ENCODE data around the gene S100A16. TPM values are rescaled to one million over a fixed set of nuclear protein-coding genes. Genes with fewer than 3 reads are reported as not detected.

Gene S100A16
- total and polyA plus RNA-seq, 9 of the 15 experiments (the other 6 are each of a cell fraction or from before 2014, with no cell fraction given), result 1.6 to 6.9 (median 4.3) TPM

GRCh38 chr1:153633754-153634665 is 21.1 kb upstream of the S100A16 start, which contains the start of gene CHTOP (continued):
- TF ChIP-seq ZNF639 (CRISPR knock-in tag; conservative IDR thresholded peaks at IDR 0.05 in 1 of 2, IDR thresholded peaks at IDR 0.05 in 1 of 2) (peak in 1 of 2 experiments; percentile 94; a peak in 2 of 4 replicates), SP1 (CRISPR knock-in tag; IDR thresholded peaks at IDR 0.05) (peak; percentile 97), ATF3 (IDR thresholded peaks at IDR 0.05) (peak; percentile 54; the same call in 1 of the 2 replicates), ATF3 (CRISPR knock-in tag; conservative IDR thresholded peaks at IDR 0.05) (peak; percentile 85), ZNF239 (CRISPR knock-in tag; IDR thresholded peaks at IDR 0.05) (no peak), ZNF174 (CRISPR knock-in tag; IDR thresholded peaks at IDR 0.05) (no peak), FOXP1 (CRISPR knock-in tag; IDR thresholded peaks at IDR 0.05) (0 out of 2 replicates have a peak, but pooled peaks have one; percentile 45), THRB (CRISPR knock-in tag; conservative IDR thresholded peaks at IDR 0.05) (0 out of 2 replicates have a peak, but pooled peaks have one; percentile 21), ZNF445 (CRISPR knock-in tag; IDR thresholded peaks at IDR 0.05; ENCODE audit: low read depth) (no peak), ZNF384 (IDR thresholded peaks at IDR 0.05; ENCODE audit: low read depth, low read length) (no peak), BCL6 (CRISPR knock-in tag; IDR thresholded peaks at IDR 0.05) (no peak), ZFP36 (IDR thresholded peaks at IDR 0.05; ENCODE audit: low read depth, low read length, partially characterized antibody) (peak; percentile 17), LEF1 (IDR thresholded peaks at IDR 0.05) (no peak; the same call in none of the 2 replicates), ZNF830 (CRISPR knock-in tag; IDR thresholded peaks at IDR 0.05) (no peak), TCF15 (CRISPR knock-in tag; IDR thresholded peaks at IDR 0.05) (no peak), YY1 (IDR thresholded peaks at IDR 0.05; ENCODE audit: borderline replicate concordance in 1 of 3, control insufficient read depth in 1 of 3, extremely low read depth in 1 of 3, insufficient read depth in 3 of 3, insufficient read length in 1 of 3, insufficient replicate concordance in 2 of 3, low read depth in 1 of 3, low read length in 2 of 3) (peak; percentile 99 to 100 (median 99)), TRIM24 (IDR thresholded peaks at IDR 0.05) (peak in 1 of 2 experiments; percentile 51; a peak in 1 of 4 replicates), SNRNP70 (optimal IDR thresholded peaks at IDR 0.05; ENCODE audit: low read depth, low read length) (no peak), FOSL1 (tag; conservative IDR thresholded peaks at IDR 0.05) (no peak), POLR2AphosphoS5 (IDR thresholded peaks at IDR 0.05; ENCODE audit: control insufficient read depth, insufficient read depth, low read depth, low read length) (peak; percentile 87)

All from K562 (cell line).